Stimulated activated CD4-positive, alpha-beta T cell treated with anti-CD3 and anti-CD28 coated beads, Interleukin-1b, Interleukin-23, amount 100 ng/mL, for 24 hours (primary cell): ENCODE results near the gene EXOC6.

Source experiments
- DNase-seq, 4 experiments: peaks; one replicate each; pipeline ENCODE4 v3.0.0-alpha.2; 2020; ENCODE audit warnings: low read depth in 4 of 4, low spot score in 1 of 4

EXOC6 gene

DNA sequence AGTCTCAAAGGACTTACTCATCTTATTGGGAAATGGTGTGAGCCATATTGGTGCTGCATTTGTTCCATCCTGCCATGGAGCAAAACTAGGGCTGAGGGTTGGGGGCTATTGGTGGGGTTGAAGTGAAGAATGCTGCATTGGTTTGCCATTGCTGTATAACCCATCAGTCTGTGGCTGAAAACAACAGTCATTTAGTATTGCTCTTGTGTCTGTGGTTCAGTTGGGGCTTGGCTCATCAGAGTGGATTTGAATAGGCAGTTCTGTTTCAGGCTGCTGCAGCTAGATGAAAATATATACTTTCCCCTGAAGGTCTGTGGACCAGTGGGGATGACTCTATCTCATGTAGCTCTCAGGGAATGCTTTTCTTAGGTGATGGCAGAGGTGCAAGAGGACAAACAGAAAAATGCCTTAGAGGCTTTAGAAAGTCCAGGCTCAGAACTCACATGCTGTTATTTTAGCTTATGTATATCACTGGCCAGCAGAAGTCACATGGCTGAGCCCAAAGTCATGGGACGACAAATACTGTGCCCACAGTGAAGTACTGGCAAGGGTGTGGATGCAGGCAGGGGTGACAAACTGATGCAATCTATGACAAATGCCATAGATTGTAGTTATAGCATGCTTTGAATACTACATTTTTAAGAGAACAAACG, 15.2 kb upstream of the EXOC6 start:
- DNase-seq: no peak

DNA sequence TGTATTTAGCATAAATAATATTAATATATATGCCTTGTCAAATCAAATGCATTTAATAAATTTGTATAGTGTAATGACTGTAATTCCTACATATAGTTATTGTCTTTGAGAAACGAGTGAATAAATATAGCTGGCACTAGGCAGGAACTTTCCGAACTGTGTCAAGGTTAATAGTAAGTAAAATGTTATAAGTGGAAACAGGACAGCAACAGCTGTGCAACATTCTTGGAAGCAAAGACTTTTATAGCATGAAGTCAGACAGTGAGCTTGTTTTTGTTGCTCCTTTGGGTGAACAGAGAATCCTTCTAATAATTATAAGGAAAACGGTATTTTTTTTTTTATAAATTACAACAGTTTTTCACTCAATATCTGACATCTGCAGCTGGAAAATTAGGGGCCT, 14.0 kb upstream of the EXOC6 start:
- no peak for DNase-seq

DNA sequence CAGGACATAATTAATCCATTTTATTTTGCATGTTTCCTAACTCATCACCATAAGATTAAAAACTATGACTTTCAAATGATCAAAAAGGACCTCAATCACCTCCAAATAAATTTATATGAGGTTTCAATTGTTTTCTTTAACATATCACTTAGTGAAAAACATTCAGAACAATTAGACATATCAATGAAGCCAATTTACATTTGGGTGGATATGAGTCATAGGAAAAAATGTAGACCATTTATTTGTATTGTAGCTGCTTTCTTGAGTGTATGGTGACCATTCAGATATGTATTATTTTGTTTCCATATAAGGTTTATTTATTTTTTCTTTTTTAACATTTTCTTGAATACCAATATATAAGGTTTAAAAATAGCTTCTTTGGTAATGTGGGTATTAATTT, 13.3 kb upstream of the EXOC6 start:
- DNase-seq: no peak

GRCh38 chr10:92837456-92837855, 10.9 kb upstream of the EXOC6 start:
- DNase-seq: no peak

GRCh38 chr10:92839191-92840085, 8.9 kb upstream of the EXOC6 start:
- peak in 2 of 4 experiments; percentile 27 to 54 for DNase-seq

- DNase-seq: no peak
These were observed 3.6 kb upstream of the EXOC6 start for GRCh38 chr10:92844746-92845145.

DNA sequence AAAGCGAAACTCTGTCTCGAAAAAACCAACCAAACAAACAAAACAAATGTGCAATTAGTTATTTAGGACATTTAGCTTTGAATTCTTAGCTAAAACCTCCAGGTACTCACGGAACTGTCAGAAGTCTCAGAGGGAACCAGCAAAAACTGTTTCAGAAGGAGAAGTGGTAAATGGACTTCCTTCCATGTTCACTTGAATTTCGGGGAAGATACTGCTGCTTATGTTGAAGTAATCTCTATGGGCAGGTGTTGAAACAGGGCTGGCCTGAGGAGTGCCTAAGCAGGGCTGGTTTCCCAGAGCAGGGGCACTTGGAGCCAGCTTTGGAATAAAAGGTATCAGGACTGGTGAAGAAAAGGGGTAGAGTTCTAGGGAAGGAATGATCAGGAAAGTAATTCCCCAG, 2.4 kb upstream of the EXOC6 start:
- no peak for DNase-seq

- no peak for DNase-seq
These were observed 2.0 kb upstream of the EXOC6 start for GRCh38 chr10:92846344-92846743.

GRCh38 chr10:92846854-92847201, 1.5 kb upstream of the EXOC6 start:
- DNase-seq: no peak

- no peak for DNase-seq
These were observed 987 bp upstream of the EXOC6 start for GRCh38 chr10:92847202-92847864.

- no peak for DNase-seq
These were observed 281 bp upstream of the EXOC6 start for GRCh38 chr10:92848037-92848440.

DNA sequence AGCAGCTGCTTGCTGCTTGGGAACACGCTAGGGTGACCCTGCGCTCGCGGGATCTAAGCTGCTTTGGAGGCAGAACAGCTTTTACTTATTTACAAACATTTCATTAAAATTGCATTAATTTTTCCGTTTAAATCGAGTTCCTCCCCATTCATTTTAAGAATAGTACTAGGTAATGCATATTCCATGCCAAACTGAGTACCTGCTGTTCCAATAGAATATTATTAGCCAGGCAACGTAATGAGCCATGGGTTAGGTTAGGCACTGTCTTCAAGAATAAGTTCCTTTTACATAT, 860 bp downstream of the EXOC6 start:
- DNase-seq: no peak

- no peak for DNase-seq
These were observed 1.3 kb downstream of the EXOC6 start for GRCh38 chr10:92849576-92850090.

DNA sequence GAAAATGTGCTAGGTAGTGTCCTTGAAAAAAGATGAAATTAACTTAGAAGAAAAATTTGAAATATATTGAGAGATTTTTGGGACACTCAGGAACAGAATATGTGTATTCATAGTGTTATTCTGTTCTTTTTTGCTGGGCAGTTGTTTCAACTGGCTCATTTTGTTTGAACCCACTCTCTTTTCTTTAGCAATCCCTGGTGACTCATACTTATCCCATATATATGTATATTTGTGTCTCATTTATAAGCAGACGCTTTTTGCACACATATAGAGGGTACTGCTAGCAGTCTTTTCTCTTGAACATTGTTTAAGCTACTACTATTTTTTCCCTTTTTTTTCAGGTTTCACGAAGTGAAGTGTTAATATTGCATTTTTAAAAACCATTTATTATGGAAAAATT, 1.9 kb downstream of the EXOC6 start:
- no peak for DNase-seq

DNA sequence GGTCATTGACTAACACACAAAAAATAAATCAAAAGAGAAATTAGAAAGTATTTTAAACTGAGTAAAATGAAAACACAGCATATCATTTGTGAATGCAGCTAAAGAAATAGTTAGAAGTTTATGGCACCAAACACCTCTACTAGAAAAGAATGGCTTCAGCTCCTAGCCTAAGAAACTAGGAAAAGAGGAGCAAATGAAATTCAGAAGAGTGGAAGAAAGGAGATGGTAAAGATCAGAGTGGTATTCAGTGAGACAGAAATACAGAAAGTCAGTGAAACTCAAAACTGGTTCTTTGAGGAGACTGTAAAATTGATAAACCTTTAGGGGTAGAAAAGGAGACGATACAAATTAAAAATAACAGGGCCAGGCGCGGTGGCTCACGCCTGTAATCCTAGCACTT, 2.7 kb downstream of the EXOC6 start:
- DNase-seq: no peak

DNA sequence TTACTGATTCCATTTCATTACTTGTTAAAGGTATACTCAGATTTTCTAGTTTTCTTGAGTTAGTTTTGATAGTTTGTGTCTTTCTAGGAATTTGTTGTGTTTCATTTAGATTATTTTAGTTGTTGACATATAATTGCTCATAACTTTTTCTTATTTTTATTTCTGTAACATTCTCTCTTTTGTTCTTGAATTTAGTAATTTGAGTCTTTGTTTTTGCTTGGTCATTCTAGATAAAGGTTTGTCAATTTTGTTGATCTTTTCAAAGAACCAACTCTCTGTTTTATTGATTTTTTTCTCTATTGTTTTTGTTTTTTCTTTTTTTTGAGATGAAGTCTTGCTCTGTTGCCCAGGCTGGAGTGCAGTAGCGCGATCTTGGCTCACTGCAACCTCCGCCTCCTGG, 7.2 kb downstream of the EXOC6 start:
- DNase-seq: no peak

- DNase-seq: no peak
These were observed 9.7 kb downstream of the EXOC6 start for GRCh38 chr10:92857904-92858514.

DNA sequence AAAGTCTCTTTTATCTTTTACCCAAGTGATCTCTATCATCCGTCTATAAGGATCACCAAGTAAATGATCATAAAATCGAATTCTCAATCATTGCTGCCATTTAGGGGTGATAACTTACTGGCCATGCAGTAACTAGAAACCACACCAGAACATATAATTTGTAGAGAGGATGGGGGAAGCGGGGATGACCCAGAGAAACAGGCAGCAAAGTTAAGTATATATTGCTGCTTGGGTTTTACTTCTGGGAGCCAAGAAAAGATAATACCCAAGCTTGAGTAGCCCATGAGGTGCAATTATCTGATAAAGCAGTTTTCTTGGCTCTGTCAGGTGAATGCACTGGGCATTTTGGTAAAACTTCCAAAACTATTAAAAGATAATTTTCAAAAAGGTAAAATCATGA, 18.9 kb downstream of the EXOC6 start:
- no peak for DNase-seq

DNA sequence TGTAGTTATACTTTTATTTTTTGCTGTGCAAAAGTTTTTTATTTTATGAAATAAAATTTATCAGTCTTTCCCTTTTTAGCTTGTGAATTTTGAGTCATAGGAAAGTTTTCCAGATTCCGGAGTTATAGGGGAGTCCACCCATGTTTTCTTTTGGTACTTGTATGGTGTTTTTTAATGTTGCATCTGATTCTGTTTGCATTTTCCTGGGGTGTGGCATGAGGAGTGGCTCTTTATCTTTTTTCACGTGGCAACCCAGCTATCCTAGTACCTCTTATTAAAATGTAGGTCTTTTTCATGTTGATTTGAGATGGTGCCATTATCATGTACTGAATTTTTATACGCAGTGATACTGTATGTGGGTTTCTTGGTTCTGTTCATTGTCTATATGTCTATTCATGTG, 19.7 kb downstream of the EXOC6 start:
- DNase-seq: no peak

- DNase-seq: no peak
These were observed 20.2 kb downstream of the EXOC6 start for GRCh38 chr10:92868557-92868956.

DNA sequence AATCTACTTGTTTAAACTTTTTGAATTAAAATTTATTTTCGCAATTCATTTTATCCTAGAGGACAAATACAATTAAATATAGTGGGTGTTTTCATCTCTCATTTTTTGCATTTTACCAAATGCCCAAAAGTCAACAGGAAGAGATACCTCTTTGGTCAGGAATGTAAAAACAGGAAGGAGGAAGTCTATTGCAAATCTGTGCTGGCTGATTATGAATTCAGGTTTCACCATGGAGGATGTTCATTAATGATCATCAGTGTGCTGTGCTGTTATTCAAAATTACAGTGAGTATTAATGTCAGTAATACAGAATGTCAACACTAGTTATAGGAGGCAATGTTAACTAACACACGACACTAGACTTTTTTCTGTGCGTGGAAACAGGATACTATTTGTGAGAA, 24.7 kb downstream of the EXOC6 start:
- no peak for DNase-seq

- DNase-seq: no peak
These were observed 28.3 kb downstream of the EXOC6 start for GRCh38 chr10:92876509-92877036.
